Anterior cingulate cortex (tissue), 58 donors: ENCODE data around the gene ERFL.
"Not testable (repeated sequence)": the region's sequence is repeated elsewhere in the genome, so short reads cannot be mapped to it uniquely, and the experiment has no call there.

Experiments used
- DNase-seq, 58 donors: peaks; one replicate each; lab custom pipeline; 2025; lab: John Stamatoyannopoulos, UW

ERFL gene

GRCh38 chr19:41882568-41883462, 45.4 kb downstream of the ERFL start, which contains the start of gene ARHGEF1:
TSS of gene ARHGEF1 (plus strand) at chr19:41883184. CDS start at chr19:41888083, 4,899 bp downstream.
- peak in 11 of 58 donors; percentile 6 to 37 (median 19) for DNase-seq

GRCh38 chr19:41880329-41880708, 47.9 kb downstream of the ERFL start:
- DNase-seq = no peak

- DNase-seq = no peak
Observed at GRCh38 chr19:41879670-41880328, 48.5 kb downstream of the ERFL start.

GRCh38 chr19:41879080-41879479, 49.2 kb downstream of the ERFL start:
- no peak for DNase-seq

- DNase-seq = no peak
Observed at GRCh38 chr19:41877916-41878905, 50.0 kb downstream of the ERFL start.

- no peak for DNase-seq
Observed at GRCh38 chr19:41876847-41877832, 51.1 kb downstream of the ERFL start, which contains the start of gene CD79A. TSS of gene CD79A (plus strand) at chr19:41877279. CDS start at chr19:41877305, 26 bp downstream.

- DNase-seq = not testable (repeated sequence)
Observed at GRCh38 chr19:41875973-41876372, 52.3 kb downstream of the ERFL start.

- peak in 42 of 58 donors; percentile 3 to 71 (median 28) for DNase-seq
Observed at GRCh38 chr19:41872775-41873647, 55.2 kb downstream of the ERFL start.

- DNase-seq = no peak
Observed at GRCh38 chr19:41872384-41872774, 55.9 kb downstream of the ERFL start.

- DNase-seq = peak in 3 of 58 donors; percentile 2 to 22 (median 9)
Observed at GRCh38 chr19:41871573-41872383, 56.5 kb downstream of the ERFL start.

GRCh38 chr19:41870401-41870873, 57.8 kb downstream of the ERFL start:
- no peak for DNase-seq

- DNase-seq = no peak
Observed at GRCh38 chr19:41869374-41869955, 58.8 kb downstream of the ERFL start.

- DNase-seq = no peak
Observed at GRCh38 chr19:41868989-41869300, 59.3 kb downstream of the ERFL start.

GRCh38 chr19:41868120-41868988, 59.9 kb downstream of the ERFL start:
- DNase-seq = no peak

- DNase-seq = no peak
Observed at GRCh38 chr19:41866284-41866683, 62.0 kb downstream of the ERFL start.

GRCh38 chr19:41864374-41864773, 63.9 kb downstream of the ERFL start:
- no peak for DNase-seq
